HG02970 (cell line): ENCODE results near the gene DDX60.
"Not testable (repeated sequence)": the region's sequence is repeated elsewhere in the genome, so short reads cannot be mapped to it uniquely, and the experiment has no call there.

Experiments
- ATAC-seq: cut with Tn5 transposase; IDR thresholded peaks from one replicate; pipeline ENCODE4 v1.9.1; 2021; ENCODE audit warnings: mild to moderate bottlenecking, moderate library complexity, moderate number of reproducible peaks; ENCODE audit not compliant: unreplicated experiment, low FRiP score

The DDX60 gene

GRCh38 chr4:168218645-168219044 is 99.9 kb downstream of the DDX60 start:
- no peak for ATAC-seq

DNA sequence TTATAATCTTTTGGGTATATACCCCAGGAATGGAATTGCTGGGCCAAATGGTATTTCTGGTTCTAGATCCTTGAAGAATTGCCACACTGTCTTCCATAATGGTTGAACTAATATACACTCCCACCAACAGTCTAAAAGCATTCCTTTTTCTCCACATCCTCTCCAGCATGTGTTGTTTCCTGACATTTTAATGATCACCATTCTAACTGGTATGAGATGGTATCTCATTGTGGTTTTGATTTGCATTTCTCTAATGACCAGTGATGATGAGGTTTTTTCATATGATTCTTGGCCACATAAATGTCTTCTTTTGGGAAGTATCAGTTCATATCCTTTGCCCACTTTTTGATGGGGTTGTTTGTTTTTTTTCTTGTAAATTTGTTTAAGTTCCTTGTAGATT is 105.0 kb downstream of the DDX60 start:
- ATAC-seq, result not testable (repeated sequence)

- ATAC-seq, result no peak
Observed at GRCh38 chr4:168212656-168213055, 105.9 kb downstream of the DDX60 start.

- ATAC-seq, result no peak
Observed at GRCh38 chr4:168208957-168209614, 109.5 kb downstream of the DDX60 start.

GRCh38 chr4:168203233-168203911 is 115.2 kb downstream of the DDX60 start:
- ATAC-seq, result no peak

DNA sequence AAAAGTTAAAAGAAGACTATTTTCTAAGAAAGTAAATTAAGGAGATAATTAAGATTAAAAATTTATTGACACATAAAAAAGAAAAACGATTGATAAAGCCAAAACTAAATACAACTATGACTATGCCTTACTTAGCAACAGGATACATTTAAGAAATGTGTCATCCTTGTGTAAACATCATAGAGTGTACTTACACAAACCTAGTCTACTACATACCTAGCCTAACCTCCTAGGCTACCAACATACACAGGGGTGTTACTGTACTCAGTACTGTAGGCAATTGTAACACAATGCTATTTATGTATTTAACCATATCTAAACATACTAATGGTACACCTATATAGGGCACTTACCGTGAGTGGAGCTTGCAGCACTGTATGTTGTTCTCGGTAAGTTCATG is 117.9 kb downstream of the DDX60 start:
- ATAC-seq, result no peak

DNA sequence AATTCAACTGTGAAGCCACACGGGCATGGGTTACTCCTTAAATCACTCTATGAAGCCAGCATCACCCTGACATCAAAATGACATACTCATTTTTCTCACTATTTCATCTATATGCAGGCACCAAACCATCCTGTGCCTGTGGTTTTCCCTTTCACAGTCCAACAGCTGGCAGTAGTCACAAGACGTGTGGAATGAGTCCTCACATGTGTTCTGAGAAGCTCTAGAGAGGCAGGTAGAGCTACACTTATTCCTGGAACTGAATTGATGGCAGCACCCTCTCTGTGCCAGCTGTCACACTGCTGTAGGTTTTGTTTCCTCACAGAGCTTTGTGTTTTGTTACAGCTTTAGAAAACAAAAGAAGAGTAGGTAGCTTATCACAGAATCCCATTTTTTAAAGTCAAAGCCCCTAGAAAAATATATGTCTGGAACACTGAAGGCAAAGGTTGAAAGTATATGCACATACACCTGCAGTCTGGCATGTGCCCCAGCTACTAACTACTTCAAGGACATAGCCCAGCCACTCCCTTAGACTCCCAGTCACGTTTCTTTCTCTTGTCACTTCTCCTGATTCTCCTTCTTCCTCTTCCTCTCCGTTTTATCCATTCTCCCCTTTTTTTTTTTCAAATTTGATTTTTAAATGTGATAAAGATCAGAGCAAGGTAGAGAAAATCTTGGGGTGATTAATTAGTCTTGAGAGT is 119.1 kb downstream of the DDX60 start:
- ATAC-seq, result no peak

DNA sequence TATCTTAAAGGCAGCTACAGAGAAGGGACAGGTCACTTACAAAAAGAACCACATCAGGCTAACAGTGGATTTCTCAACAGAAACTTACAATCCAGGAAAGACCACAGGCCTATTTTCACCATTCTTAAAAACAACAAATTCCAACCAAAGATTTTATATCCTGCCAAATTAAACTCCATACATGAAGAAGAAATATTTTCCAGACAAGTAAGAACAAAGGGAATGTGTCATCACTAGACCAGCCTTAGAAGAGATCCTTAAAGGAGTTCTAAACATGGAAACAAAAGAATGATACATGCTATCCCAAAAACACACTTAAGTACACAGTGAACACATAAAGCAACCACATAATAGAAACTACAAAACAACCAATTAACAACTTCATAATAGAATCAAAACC is 120.6 kb downstream of the DDX60 start:
- ATAC-seq, result no peak

- no peak for ATAC-seq
Observed at GRCh38 chr4:168188754-168189153, 129.8 kb downstream of the DDX60 start.

GRCh38 chr4:168183717-168184571 is 134.6 kb downstream of the DDX60 start:
- no peak for ATAC-seq

- ATAC-seq, result no peak
Observed at GRCh38 chr4:168177546-168178149, 140.9 kb downstream of the DDX60 start.

DNA sequence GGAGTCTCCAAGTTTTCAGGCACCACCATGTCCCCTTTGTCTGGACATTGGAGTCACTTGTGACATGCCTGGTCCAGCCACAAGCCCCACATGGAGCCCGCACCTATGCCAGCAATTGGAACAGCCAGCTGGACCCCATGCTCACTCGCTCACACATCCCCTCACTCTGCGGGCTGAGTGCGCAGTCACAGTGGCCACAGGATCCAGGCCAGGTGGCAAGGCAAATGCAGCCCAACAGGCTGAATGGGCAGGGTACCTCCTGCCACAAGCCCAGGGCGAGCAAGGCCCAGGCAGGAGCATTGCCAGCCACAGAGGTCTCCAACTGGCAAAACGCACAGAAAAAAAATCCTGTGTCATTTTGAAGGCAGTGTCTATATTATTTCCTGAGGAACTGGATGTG is 144.2 kb downstream of the DDX60 start:
- ATAC-seq, result no peak

GRCh38 chr4:168167714-168168284 is 150.8 kb downstream of the DDX60 start:
- no peak for ATAC-seq
